Activated CD4-positive, alpha-beta T cell treated with anti-CD3 and anti-CD28 coated beads, Interleukin-2, amount 50 U/mL, for 16 hours (primary cell): ENCODE results near the gene LMO4.

Source experiments
- DNase-seq: peaks from one replicate; pipeline ENCODE4 v3.0.0-alpha.2; 2020

The LMO4 gene

GRCh38 chr1:87362063-87362833 is 33.6 kb downstream of the LMO4 start:
- DNase-seq, result no peak

- no peak for DNase-seq
Observed at GRCh38 chr1:87362834-87363426, 34.2 kb downstream of the LMO4 start.

- no peak for DNase-seq
Observed at GRCh38 chr1:87367549-87367948, 38.9 kb downstream of the LMO4 start.

GRCh38 chr1:87368907-87369306 is 40.2 kb downstream of the LMO4 start:
- no peak for DNase-seq

- no peak for DNase-seq
Observed at GRCh38 chr1:87369736-87370478, 41.2 kb downstream of the LMO4 start.

GRCh38 chr1:87370544-87370943 is 41.9 kb downstream of the LMO4 start:
- no peak for DNase-seq

GRCh38 chr1:87379306-87379705 is 50.6 kb downstream of the LMO4 start:
- no peak for DNase-seq

GRCh38 chr1:87386217-87386790 is 57.6 kb downstream of the LMO4 start:
- DNase-seq, result no peak

- DNase-seq, result no peak
Observed at GRCh38 chr1:87388411-87388810, 59.7 kb downstream of the LMO4 start.

GRCh38 chr1:87389011-87389410 is 60.3 kb downstream of the LMO4 start:
- no peak for DNase-seq

GRCh38 chr1:87389546-87389945 is 60.9 kb downstream of the LMO4 start:
- DNase-seq, result no peak

- no peak for DNase-seq
Observed at GRCh38 chr1:87392248-87393192, 63.8 kb downstream of the LMO4 start.

GRCh38 chr1:87393445-87394085 is 64.9 kb downstream of the LMO4 start:
- DNase-seq, result no peak

- DNase-seq, result no peak
Observed at GRCh38 chr1:87394513-87394912, 65.8 kb downstream of the LMO4 start.

GRCh38 chr1:87394982-87395381 is 66.3 kb downstream of the LMO4 start:
- no peak for DNase-seq
